ENCODE results near the gene RAB31. TPM values are rescaled to one million over a fixed set of nuclear protein-coding genes. Genes with fewer than 3 reads are reported as not detected.
"Not testable (repeated sequence)": the region's sequence is repeated elsewhere in the genome, so short reads cannot be mapped to it uniquely, and the experiment has no call there.

Gene RAB31
- total RNA-seq, 3 donors from 2014 or later: 22.4 to 110 (median 32.4) TPM

DNA sequence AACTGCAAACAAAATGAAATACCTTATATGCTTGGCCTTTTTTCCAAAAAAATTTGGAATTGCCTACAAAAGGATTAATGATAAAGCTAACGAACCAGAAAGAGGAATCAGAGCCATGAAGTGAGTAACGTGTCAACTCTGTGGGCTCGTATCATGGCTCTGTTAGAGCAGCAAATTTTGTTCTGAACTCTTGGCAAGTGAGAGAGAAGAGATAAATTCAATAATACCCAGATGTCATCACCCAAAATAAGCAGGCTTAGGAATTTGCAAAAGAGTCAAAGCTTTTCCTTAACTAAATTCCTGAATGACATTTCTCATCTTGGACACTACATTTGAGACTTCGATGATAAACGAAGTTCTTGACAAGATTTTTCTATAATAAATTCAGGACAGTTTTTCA, 182.1 kb downstream of the RAB31 start:
- no peak overlapping the region for H3K4me3 ChIP-seq
- DNase-seq (ENCODE audit: low spot score in 2 of 2): no peak
- intact Hi-C loops (cut with DNase I; ENCODE audit: low total_unique reads): no loop called here

GRCh38 chr18:9890957-9891356, 182.9 kb downstream of the RAB31 start:
- Histone ChIP-seq H3K27ac (no peak overlapping the region), H3K4me1 (no peaks in the 10 kb centered on the region), H3K9me3 (no peaks in the 10 kb centered on the region), H3K4me3 (no peak overlapping the region), H3K36me3 (no peaks in the 10 kb centered on the region), H3K27me3 (no peaks in the 10 kb centered on the region)
- DNase-seq (ENCODE audit: low spot score in 2 of 2): no peak
- intact Hi-C loops (cut with DNase I; ENCODE audit: low total_unique reads): no loop called here
- TF ChIP-seq POLR2AphosphoS5 (IDR thresholded peaks at IDR 0.05) (no peak), POLR2A (IDR thresholded peaks at IDR 0.05) (no peak)
- TF ChIP-seq, protein P1, sequence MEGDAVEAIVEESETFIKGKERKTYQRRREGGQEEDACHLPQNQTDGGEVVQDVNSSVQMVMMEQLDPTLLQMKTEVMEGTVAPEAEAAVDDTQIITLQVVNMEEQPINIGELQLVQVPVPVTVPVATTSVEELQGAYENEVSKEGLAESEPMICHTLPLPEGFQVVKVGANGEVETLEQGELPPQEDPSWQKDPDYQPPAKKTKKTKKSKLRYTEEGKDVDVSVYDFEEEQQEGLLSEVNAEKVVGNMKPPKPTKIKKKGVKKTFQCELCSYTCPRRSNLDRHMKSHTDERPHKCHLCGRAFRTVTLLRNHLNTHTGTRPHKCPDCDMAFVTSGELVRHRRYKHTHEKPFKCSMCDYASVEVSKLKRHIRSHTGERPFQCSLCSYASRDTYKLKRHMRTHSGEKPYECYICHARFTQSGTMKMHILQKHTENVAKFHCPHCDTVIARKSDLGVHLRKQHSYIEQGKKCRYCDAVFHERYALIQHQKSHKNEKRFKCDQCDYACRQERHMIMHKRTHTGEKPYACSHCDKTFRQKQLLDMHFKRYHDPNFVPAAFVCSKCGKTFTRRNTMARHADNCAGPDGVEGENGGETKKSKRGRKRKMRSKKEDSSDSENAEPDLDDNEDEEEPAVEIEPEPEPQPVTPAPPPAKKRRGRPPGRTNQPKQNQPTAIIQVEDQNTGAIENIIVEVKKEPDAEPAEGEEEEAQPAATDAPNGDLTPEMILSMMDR (IDR thresholded peaks at IDR 0.05): no peak

More for the DNA sequence above, 182.1 kb downstream of the RAB31 start:
- Histone ChIP-seq H3K4me1 (no peaks in the 10 kb centered on the region), H3K27ac (no peak overlapping the region), H3K27me3 (no peaks in the 10 kb centered on the region), H3K9me3 (no peaks in the 10 kb centered on the region), H3K36me3 (no peaks in the 10 kb centered on the region)
- TF ChIP-seq POLR2AphosphoS5 (IDR thresholded peaks at IDR 0.05) (no peak), POLR2A (IDR thresholded peaks at IDR 0.05) (no peak)
- TF ChIP-seq, protein P1 (IDR thresholded peaks at IDR 0.05): no peak

DNA sequence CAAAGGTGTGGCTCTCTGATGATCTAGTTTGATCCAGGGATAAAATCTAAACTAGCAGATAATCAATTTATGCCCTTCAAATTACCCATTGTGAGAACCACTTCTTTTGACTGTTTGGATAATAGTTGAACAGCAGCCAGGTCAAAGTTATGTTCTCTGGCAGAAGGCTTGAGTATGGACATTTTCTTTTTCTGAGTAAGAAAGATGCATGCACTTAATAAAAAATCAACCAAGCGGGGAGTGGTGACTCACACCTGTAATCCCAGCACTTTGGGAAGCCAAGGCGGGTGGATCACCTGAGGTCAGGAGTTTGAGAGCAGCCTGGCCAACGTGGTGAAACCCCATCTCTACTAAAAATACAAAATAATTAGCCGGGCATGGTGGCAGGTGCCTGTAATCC, 183.4 kb downstream of the RAB31 start:
- intact Hi-C loops (cut with DNase I; ENCODE audit: low total_unique reads); H3K36me3 ChIP-seq; DNase-seq (ENCODE audit: low spot score in 2 of 2); H3K4me1 ChIP-seq; H3K9me3 ChIP-seq; H3K4me3 ChIP-seq; H3K27ac ChIP-seq; H3K27me3 ChIP-seq: not testable (repeated sequence)

- Histone ChIP-seq H3K36me3 (no peaks in the 10 kb centered on the region), H3K4me1 (no peaks in the 10 kb centered on the region), H3K4me3 (no peak overlapping the region), H3K27ac (no peak overlapping the region), H3K9me3 (no peaks in the 10 kb centered on the region), H3K27me3 (no peaks in the 10 kb centered on the region)
- no peak for TF ChIP-seq POLR2AphosphoS5 (IDR thresholded peaks at IDR 0.05)
- intact Hi-C loops (cut with DNase I; ENCODE audit: low total_unique reads): no loop called here
- DNase-seq (ENCODE audit: low spot score in 2 of 2): no peak
Observed at GRCh38 chr18:9894454-9895068, 186.5 kb downstream of the RAB31 start.

- Histone ChIP-seq H3K36me3 (no peaks in the 10 kb centered on the region), H3K27ac (no peak overlapping the region), H3K4me3 (no peak overlapping the region), H3K9me3 (no peaks in the 10 kb centered on the region), H3K27me3 (no peaks in the 10 kb centered on the region), H3K4me1 (no peaks in the 10 kb centered on the region)
- DNase-seq (ENCODE audit: low spot score in 2 of 2): no peak
- TF ChIP-seq, protein P1 (IDR thresholded peaks at IDR 0.05): no peak
- TF ChIP-seq POLR2A (IDR thresholded peaks at IDR 0.05) (no peak), POLR2AphosphoS5 (IDR thresholded peaks at IDR 0.05) (no peak)
- intact Hi-C loops (cut with DNase I; ENCODE audit: low total_unique reads): no loop called here
Observed at GRCh38 chr18:9897129-9897528, 189.0 kb downstream of the RAB31 start.

DNA sequence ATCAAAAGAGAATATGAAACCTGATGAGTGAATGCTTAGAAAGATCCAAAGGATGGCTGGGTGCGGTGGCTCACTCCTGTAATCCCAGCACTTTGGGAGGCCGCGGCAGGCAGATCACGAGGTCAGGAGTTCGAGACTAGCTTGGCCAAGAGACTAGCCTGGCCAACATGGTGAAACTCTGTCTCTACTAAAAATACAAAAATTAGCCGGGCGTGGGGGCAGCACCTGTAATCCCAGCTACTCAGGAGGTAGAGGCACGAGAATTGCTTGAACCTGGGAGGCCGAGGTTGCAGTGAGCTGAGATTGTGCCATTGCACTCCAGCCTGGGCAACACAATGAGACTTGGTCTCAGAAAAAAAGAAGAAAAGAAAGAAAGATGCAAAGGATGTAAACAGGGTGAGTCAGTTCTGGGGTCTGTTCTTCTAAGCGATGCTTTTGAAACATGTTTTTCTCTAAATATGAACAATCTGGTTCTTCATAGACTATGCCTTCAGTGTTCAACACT, 189.7 kb downstream of the RAB31 start:
- H3K27me3 ChIP-seq; H3K36me3 ChIP-seq; DNase-seq (ENCODE audit: low spot score in 2 of 2); H3K27ac ChIP-seq; H3K4me3 ChIP-seq; H3K9me3 ChIP-seq; intact Hi-C loops (cut with DNase I; ENCODE audit: low total_unique reads); H3K4me1 ChIP-seq: not testable (repeated sequence)

All from breast epithelium (tissue), 4 donors.